Activated B cell treated with CpG ODN at 0.5 μM for 24 hours (primary cell): ENCODE measurements around the gene SET. TPM values are rescaled to one million over a fixed set of nuclear protein-coding genes. Genes with fewer than 3 reads are reported as not detected.

ENCODE experiments used
- ATAC-seq: fragments of 200-7000 bp; cut with Tn5 transposase; one replicate; pipeline ENCODE4 v1.10.0; 2021; ENCODE audit warnings: low read depth, mild to moderate bottlenecking, moderate library complexity
- CTCF ChIA-PET: fragments of 350-600 bp; sonication (Branson Sonifier 250); formaldehyde crosslinking; loops from one replicate; lab custom pipeline; 2021; ENCODE audit warnings: antibody characterized with exemption; lab: Charles Lee
- POLR2A ChIA-PET: fragments of 350-600 bp; sonication (Branson Sonifier 250); formaldehyde crosslinking; loops from one replicate; lab custom pipeline; 2021; ENCODE audit warnings: antibody characterized with exemption; lab: Charles Lee
- DNase-seq: peaks from one replicate; pipeline ENCODE4 v3.0.0; 2022
- H3K27ac Mint-ChIP-seq: one replicate; pipeline ENCODE4 v1.8.0; 2020; ENCODE audit warnings: mixed read lengths
- H3K27me3 Mint-ChIP-seq: one replicate; pipeline ENCODE4 v1.8.0; 2021; ENCODE audit warnings: mixed read lengths
- H3K36me3 Mint-ChIP-seq: one replicate; pipeline ENCODE4 v1.8.0; 2021; ENCODE audit warnings: low read depth, mixed read lengths
- H3K4me1 Mint-ChIP-seq: one replicate; pipeline ENCODE4 v1.8.0; 2021; ENCODE audit warnings: mixed read lengths
- H3K4me3 Mint-ChIP-seq: one replicate; pipeline ENCODE4 v1.8.0; 2020; ENCODE audit warnings: mild to moderate bottlenecking, mixed read lengths
- H3K9me3 Mint-ChIP-seq: one replicate; pipeline ENCODE4 v1.8.0; 2020; ENCODE audit warnings: mixed read lengths
- CTCF ChIP-seq: fragments of 200-600 bp; IDR thresholded peaks from one replicate; pipeline ENCODE4 v1.8.0; 2022; ENCODE audit warnings: antibody characterized with exemption, mild to moderate bottlenecking
- intact Hi-C: fragments of 100-400 bp; cut with micrococcal nuclease; formaldehyde crosslinking; loops from one replicate; pipeline ENCODE4 v1.15.1; 2024
- total RNA-seq: library from RNA; stranded (reverse); gene quantifications from 2 replicates; pipeline ENCODE4 v1.2.3, GENCODE V29; 2022

The SET gene
- total RNA-seq, 1 donor from 2014 or later: 762 TPM

DNA sequence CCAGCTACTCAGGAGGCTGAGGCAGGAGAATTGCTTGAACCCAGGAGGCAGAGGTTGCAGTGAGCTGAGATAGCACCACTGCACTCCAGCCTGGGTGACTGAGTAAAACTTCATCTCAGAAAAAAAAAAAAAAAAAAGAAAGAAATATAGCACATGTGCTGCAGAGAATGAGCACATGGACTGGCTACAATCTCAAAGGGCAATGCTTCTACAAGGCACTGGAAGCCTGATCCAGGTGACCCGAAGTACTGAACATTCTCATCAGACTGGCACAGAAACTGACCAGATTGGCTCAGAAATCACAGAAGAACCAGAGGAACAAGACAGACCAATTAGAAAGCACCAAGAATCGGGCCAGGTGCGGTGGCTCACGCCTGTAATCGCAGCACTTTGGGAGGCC is 37.2 kb upstream of the SET start:
- H3K27ac Mint-ChIP-seq: no peak overlapping the region
- ATAC-seq: no peak
- H3K36me3 Mint-ChIP-seq: peaks cover 4% of the 10 kb centered on the region
- intact Hi-C loops: no loop called here
- TF ChIP-seq CTCF: no peak
- no peak for DNase-seq
- POLR2A ChIA-PET: interaction anchor here (0.6 to 0.9 kb wide), 3 partner anchors 37 to 121 kb away, joined by 3 to 8 read pairs (median 7); partner anchors contain the start of gene SET
- H3K4me3 Mint-ChIP-seq: no peak overlapping the region
- no peaks in the 10 kb centered on the region for H3K9me3 Mint-ChIP-seq
- no peaks in the 10 kb centered on the region for H3K27me3 Mint-ChIP-seq
- CTCF ChIA-PET: interaction anchor here (0.7 kb wide), 1 partner anchor 297 kb away, joined by 3 read pairs; no protein-coding TSS in a partner anchor
- peaks cover 19% of the 10 kb centered on the region for H3K4me1 Mint-ChIP-seq

DNA sequence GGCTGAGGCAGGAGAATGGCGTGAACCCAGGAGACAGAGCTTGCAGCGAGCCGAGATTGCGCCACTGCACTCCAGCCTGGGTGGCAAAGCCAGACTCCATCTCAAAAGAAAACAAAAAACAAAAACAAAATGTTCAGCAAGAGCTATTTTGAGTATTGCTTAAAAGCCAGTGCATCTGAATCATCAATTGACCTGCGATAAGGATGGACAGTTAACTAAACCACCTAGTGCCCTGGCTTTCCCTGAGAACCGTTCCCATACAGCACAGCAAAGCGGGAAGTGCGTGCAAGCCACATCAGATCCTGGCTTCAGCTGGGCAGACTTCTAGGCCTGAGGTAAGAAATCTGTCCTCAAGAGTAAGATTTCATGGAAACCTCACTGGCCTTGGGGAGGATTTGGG is 35.1 kb upstream of the SET start:
- no peak overlapping the region for H3K27ac Mint-ChIP-seq
- POLR2A ChIA-PET: interaction anchor here (0.7 to 3.2 kb wide), 7 partner anchors 10 to 249 kb away, joined by 3 to 21 read pairs (median 4); partner anchors contain the start of gene SET

GRCh38 chr9:128654481-128654880 is 34.5 kb upstream of the SET start:
- POLR2A ChIA-PET: interaction anchor here (0.6 to 3.2 kb wide), 7 partner anchors 10 to 209 kb away, joined by 3 to 21 read pairs (median 4); partner anchors contain the start of genes SET and ZDHHC12

More for the DNA sequence above, 35.1 kb upstream of the SET start:
- Mint-ChIP-seq H3K4me1 (peaks cover 20% of the 10 kb centered on the region), H3K9me3 (no peaks in the 10 kb centered on the region), H3K27me3 (no peaks in the 10 kb centered on the region), H3K36me3 (peaks cover 4% of the 10 kb centered on the region), H3K4me3 (no peak overlapping the region)
- CTCF ChIA-PET: no interaction called here
- intact Hi-C loops: no loop called here
- DNase-seq: no peak
- TF ChIP-seq CTCF: no peak
- ATAC-seq: no peak

GRCh38 chr9:128656416-128657343 is 32.3 kb upstream of the SET start, which contains the start of gene DYNC2I2:
TSS of gene DYNC2I2 (minus strand) at chr9:128656847. CDS start at chr9:128656726, 121 bp downstream.
- peak; percentile 80 for DNase-seq
- Mint-ChIP-seq H3K4me3 (peak within 1 kb of the TSS; percentile 92), H3K9me3 (no peaks in the 10 kb centered on the region), H3K27me3 (no peaks in the 10 kb centered on the region), H3K36me3 (peaks cover 4% of the 10 kb centered on the region), H3K27ac (peak within 1 kb of the TSS; percentile 99), H3K4me1 (peaks cover 18% of the 10 kb centered on the region)
- ChIA-PET CTCF (no interaction called here), POLR2A (interaction anchor here (0.5 to 2.3 kb wide), 16 partner anchors 13 to 439 kb away, joined by 3 to 16 read pairs (median 6); partner anchors contain the start of genes ENDOG, SET and ZDHHC12)
- ATAC-seq: peak; percentile 73
- TF ChIP-seq CTCF: no peak
- intact Hi-C loops: loop anchor here (1.0 to 5.0 kb wide), 9 partner anchors 13 to 334 kb away; partner anchors contain the start of genes COQ4, KYAT1, LRRC8A and PKN3

More at GRCh38 chr9:128654481-128654880, 34.5 kb upstream of the SET start:
- no peak for TF ChIP-seq CTCF
- Mint-ChIP-seq H3K27me3 (no peaks in the 10 kb centered on the region), H3K36me3 (peaks cover 4% of the 10 kb centered on the region), H3K4me3 (peak overlapping the region; percentile 48), H3K27ac (peak overlapping the region; percentile 61), H3K4me1 (peaks cover 18% of the 10 kb centered on the region), H3K9me3 (no peaks in the 10 kb centered on the region)
- intact Hi-C loops: no loop called here
- no peak for ATAC-seq
- DNase-seq: no peak
- CTCF ChIA-PET: no interaction called here

DNA sequence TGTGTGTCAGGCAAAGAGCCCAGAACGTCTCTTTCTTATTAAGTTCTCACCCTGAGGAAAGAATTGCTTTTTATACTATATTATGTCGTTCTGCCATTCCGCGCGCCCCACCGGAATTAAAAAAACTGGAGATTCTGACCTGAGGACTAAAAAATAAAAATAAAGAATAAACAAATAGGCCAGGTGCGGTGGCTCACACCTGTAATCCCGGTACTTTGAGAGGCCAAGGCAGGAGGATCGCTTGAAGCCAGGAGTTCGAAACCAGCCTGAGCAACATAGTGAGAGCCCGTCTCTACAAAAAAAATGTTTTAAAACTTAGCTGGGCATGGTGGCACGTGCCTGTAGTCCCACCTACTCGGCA is 31.7 kb upstream of the SET start:
- ATAC-seq (no peak), DNase-seq (no peak)
- Mint-ChIP-seq H3K9me3 (no peaks in the 10 kb centered on the region), H3K27ac (peak overlapping the region; percentile 99), H3K4me3 (peak overlapping the region; percentile 92), H3K4me1 (peaks cover 18% of the 10 kb centered on the region), H3K36me3 (peaks cover 2% of the 10 kb centered on the region), H3K27me3 (no peaks in the 10 kb centered on the region)
- intact Hi-C loops: loop anchor here (2.0 to 5.0 kb wide), 2 partner anchors 67 to 225 kb away; partner anchors contain the start of genes KYAT1, LRRC8A and ZDHHC12
- TF ChIP-seq CTCF: no peak
- POLR2A ChIA-PET: interaction anchor here (0.5 to 2.1 kb wide), 12 partner anchors 13 to 132 kb away, joined by 3 to 13 read pairs (median 6); partner anchors contain the start of genes SET and ZDHHC12
- CTCF ChIA-PET: no interaction called here
